HG03378 (cell line): ENCODE data around the gene CD300LG.
"Not testable (repeated sequence)": the region's sequence is repeated elsewhere in the genome, so short reads cannot be mapped to it uniquely, and the experiment has no call there.

Source experiments
- ATAC-seq: cut with Tn5 transposase; IDR thresholded peaks from one replicate; pipeline ENCODE4 v1.9.1; 2021; ENCODE audit warnings: mild to moderate bottlenecking, moderate library complexity; ENCODE audit not compliant: unreplicated experiment

CD300LG gene

GRCh38 chr17:43852571-43852970 lies 5.6 kb downstream of the CD300LG start:
- no peak for ATAC-seq

GRCh38 chr17:43853546-43853945 lies 6.6 kb downstream of the CD300LG start:
- no peak for ATAC-seq

- no peak for ATAC-seq
These were observed 7.5 kb downstream of the CD300LG start for GRCh38 chr17:43854498-43854897.

GRCh38 chr17:43855061-43855460 lies 8.1 kb downstream of the CD300LG start:
- no peak for ATAC-seq

GRCh38 chr17:43856141-43856540 lies 9.2 kb downstream of the CD300LG start:
- no peak for ATAC-seq

GRCh38 chr17:43857141-43857540 lies 10.2 kb downstream of the CD300LG start:
- no peak for ATAC-seq

GRCh38 chr17:43857957-43858600 lies 11.1 kb downstream of the CD300LG start:
- no peak for ATAC-seq

- no peak for ATAC-seq
These were observed 13.2 kb downstream of the CD300LG start for GRCh38 chr17:43860077-43860725.

GRCh38 chr17:43860927-43861622 lies 14.1 kb downstream of the CD300LG start:
- no peak for ATAC-seq

- no peak for ATAC-seq
These were observed 15.0 kb downstream of the CD300LG start for GRCh38 chr17:43861960-43862359.

- ATAC-seq: no peak
These were observed 17.4 kb downstream of the CD300LG start for GRCh38 chr17:43864161-43864984.

- no peak for ATAC-seq
These were observed 21.4 kb downstream of the CD300LG start for GRCh38 chr17:43868226-43868994.

GRCh38 chr17:43869031-43869430 lies 22.1 kb downstream of the CD300LG start:
- not testable (repeated sequence) for ATAC-seq

GRCh38 chr17:43871946-43872690 lies 25.1 kb downstream of the CD300LG start:
- no peak for ATAC-seq

GRCh38 chr17:43873091-43873490 lies 26.1 kb downstream of the CD300LG start:
- ATAC-seq: no peak

- ATAC-seq: no peak
These were observed 26.8 kb downstream of the CD300LG start for GRCh38 chr17:43873815-43874214.

GRCh38 chr17:43874293-43874692 lies 27.3 kb downstream of the CD300LG start:
- ATAC-seq: no peak

- no peak for ATAC-seq
These were observed 28.6 kb downstream of the CD300LG start for GRCh38 chr17:43875476-43876147.

GRCh38 chr17:43877031-43877430 lies 30.1 kb downstream of the CD300LG start:
- ATAC-seq: no peak
